K562 (cell line): ENCODE data around the gene FADS6. TPM values are rescaled to one million over a fixed set of nuclear protein-coding genes. Genes with fewer than 3 reads are reported as not detected.

Source experiments
- BRCA1 ChIP-seq, 2 experiments: fragments of 450-650 bp in 1 of 2; sonication (generic) in 1 of 2; formaldehyde crosslinking in 1 of 2; IDR thresholded peaks; 2 replicates each; pipeline versions ENCODE4 v1.5.0 to v1.6.1; 2017 to 2020; ENCODE audit warnings: mild to moderate bottlenecking in 1 of 2, missing genetic modification reagents in 1 of 2
- BRF1 ChIP-seq: IDR thresholded peaks from 3 replicates; pipeline ENCODE4 v1.6.1; 2011; ENCODE audit warnings: borderline replicate concordance, mild to moderate bottlenecking; ENCODE audit not compliant: insufficient read length; ENCODE audit errors: extremely low read depth
- CHD2 ChIP-seq: IDR thresholded peaks from 2 replicates; pipeline ENCODE4 v1.6.1; 2011; ENCODE audit warnings: low read depth, low read length
- CHD4 ChIP-seq: fragments of 200-600 bp; sonication (generic); IDR thresholded peaks from 3 replicates; pipeline ENCODE4 v1.6.1; 2012; ENCODE audit warnings: low read depth, mild to moderate bottlenecking, mixed read lengths, low read length, inconsistent platforms; ENCODE audit not compliant: insufficient read depth, insufficient replicate concordance, poor library complexity, severe bottlenecking
- E4F1 ChIP-seq: fragments of 250-450 bp; sonication (Bioruptor Pico); IDR thresholded peaks from 2 replicates; pipeline ENCODE4 v1.5.0; 2021; ENCODE audit warnings: mild to moderate bottlenecking, borderline replicate concordance
- ESRRA ChIP-seq: fragments of 450-650 bp; IDR thresholded peaks from 2 replicates; pipeline ENCODE4 v1.6.1; 2014; ENCODE audit warnings: low read depth, mild to moderate bottlenecking, moderate library complexity, borderline replicate concordance
- ETS1 ChIP-seq: conservative IDR thresholded peaks from 2 replicates; pipeline ENCODE4 v1.6.1; 2011; ENCODE audit warnings: low read depth, mild to moderate bottlenecking, low read length; ENCODE audit not compliant: control insufficient read depth
- HNRNPL ChIP-seq: fragments of 200-400 bp; formaldehyde crosslinking; IDR thresholded peaks from 2 replicates; pipeline ENCODE4 v1.6.1; 2017; ENCODE audit warnings: low read depth, mild to moderate bottlenecking, low read length
- IRF9 ChIP-seq: fragments of 450-650 bp; IDR thresholded peaks from 2 replicates; pipeline ENCODE4 v1.6.1; 2016; ENCODE audit warnings: missing biosample characterization, missing genetic modification characterization
- NFXL1 ChIP-seq: fragments of 450-650 bp; formaldehyde crosslinking; IDR thresholded peaks from 2 replicates; pipeline ENCODE4 v1.4.0; 2021; ENCODE audit warnings: mild to moderate bottlenecking
- SIN3A ChIP-seq, 2 experiments: fragments of 150-350 bp in 1 of 2; IDR thresholded peaks; 2 replicates each; pipeline ENCODE4 v1.6.1; 2011 to 2016; ENCODE audit warnings: borderline replicate concordance in 2 of 2, low read depth in 2 of 2, low read length in 2 of 2, mild to moderate bottlenecking in 2 of 2, moderate library complexity in 2 of 2; ENCODE audit not compliant: control insufficient read depth in 1 of 2
- TEAD4 ChIP-seq, 2 experiments: sonication (generic) in 1 of 2; formaldehyde crosslinking in 1 of 2; IDR thresholded peaks; 2 replicates each; pipeline versions ENCODE4 v1.6.1 to v1.8.0; 2012 to 2022; ENCODE audit warnings: borderline replicate concordance in 1 of 2, inconsistent platforms in 1 of 2, low read length in 1 of 2, mild to moderate bottlenecking in 1 of 2, missing genetic modification reagents in 1 of 2
- ZBTB33 ChIP-seq: sonication (generic); formaldehyde crosslinking; IDR thresholded peaks from 2 replicates; pipeline ENCODE4 v1.8.1; 2023; ENCODE audit warnings: mild to moderate bottlenecking, missing genetic modification reagents
- polyA plus RNA-seq, 8 experiments: library from polyadenylated mRNA; depleted of rRNA in 4 of 8; stranded (reverse) in 5 of 8; unstranded in 3 of 8; fragments of >200 nt; fragmentation: Nextera tagmentation in 2 of 8; fragmentation: Illumina TruSeq in 1 of 8; extraction: Ambion mirVana in 2 of 8; extraction: Trizol in 1 of 8; gene quantifications; 2 replicates each; pipeline versions ENCODE4 v1.2.1 to v1.2.3, GENCODE V29; 2011 to 2014; ENCODE audit warnings: inconsistent platforms in 1 of 8, missing spikeins in 1 of 8
- total RNA-seq, 7 experiments: library from RNA; depleted of rRNA in 6 of 7; stranded (reverse); fragments of >200 nt in 6 of 7; fragmentation: Illumina TruSeq in 2 of 7; extraction: Trizol in 2 of 7; gene quantifications; 2 replicates each; pipeline versions ENCODE4 v1.2.1 to v1.2.3, GENCODE V29; 2011 to 2021; ENCODE audit warnings: low replicate concordance in 1 of 7

FADS6 gene
- total and polyA plus RNA-seq, 9 of the 15 experiments (the other 6 are each of a cell fraction or from before 2014, with no cell fraction given) = 0.18 to 0.22 TPM; not detected in 7

- TF ChIP-seq ZBTB33 = 0 out of 2 replicates have a peak, but pooled peaks have one; percentile 11
- TF ChIP-seq BRCA1 (IDR thresholded peaks at IDR 0.05) = no peak
- no peak for TF ChIP-seq BRCA1 (CRISPR knock-in tag; IDR thresholded peaks at IDR 0.05)
- peak in 1 of 2 experiments; percentile 43; a peak in 1 of 4 replicates for TF ChIP-seq SIN3A (IDR thresholded peaks at IDR 0.05; ENCODE audit: borderline replicate concordance in 2 of 2, control insufficient read depth in 1 of 2, low read depth in 2 of 2, low read length in 2 of 2)
- TF ChIP-seq E4F1 (CRISPR knock-in tag) = no peak
- no peak for TF ChIP-seq BRF1
- no peak for TF ChIP-seq TEAD4 (IDR thresholded peaks at IDR 0.05; ENCODE audit: low read length)
- no peak for TF ChIP-seq TEAD4 (CRISPR knock-in tag; IDR thresholded peaks at IDR 0.05; ENCODE audit: borderline replicate concordance)
- peak; percentile 49; the same call in 1 of the 2 replicates for TF ChIP-seq ESRRA
- peak; percentile 66; the same call in 1 of the 2 replicates for TF ChIP-seq ETS1
- peak; percentile 37; the same call in 1 of the 2 replicates for TF ChIP-seq CHD2
- TF ChIP-seq NFXL1 (CRISPR knock-in tag) = no peak
- TF ChIP-seq HNRNPL = no peak
- TF ChIP-seq IRF9 (tag) = no peak
- no peak for TF ChIP-seq CHD4
Observed at GRCh38 chr17:74873037-74873873, 20.2 kb downstream of the FADS6 start (continued).
